Measurements from ENCODE around the gene SCNN1B. TPM values are rescaled to one million over a fixed set of nuclear protein-coding genes. Genes with fewer than 3 reads are reported as not detected.
"Not testable (repeated sequence)": the region's sequence is repeated elsewhere in the genome, so short reads cannot be mapped to it uniquely, and the experiment has no call there.

SCNN1B gene
- total RNA-seq, 1 donor, result not detected

DNA sequence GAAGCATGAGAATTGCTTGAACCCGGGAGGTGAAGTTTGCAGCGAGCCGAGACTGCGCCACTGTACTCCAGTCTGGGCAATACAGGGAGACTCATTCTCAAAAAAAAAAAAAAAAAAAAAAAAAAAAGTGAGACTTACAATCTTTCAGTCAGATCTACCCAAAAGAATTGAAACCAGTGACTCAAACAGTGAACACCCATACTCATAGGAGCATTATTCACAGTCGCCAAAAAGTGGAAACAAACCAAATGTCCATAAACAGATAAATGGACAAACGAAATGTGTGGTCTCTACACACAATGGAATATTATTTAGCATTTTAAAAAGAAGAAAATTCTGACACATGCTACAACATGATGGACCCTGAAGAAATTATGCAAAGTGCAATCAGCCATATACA lies 9.1 kb upstream of the SCNN1B start:
- DNase-seq (ENCODE audit: insufficient read length, low spot score, missing footprints), result no peak
- H3K27ac ChIP-seq (ENCODE audit: low read depth, low read length), result no peak overlapping the region
- H3K4me3 ChIP-seq (ENCODE audit: insufficient read depth, low read length), result no peak overlapping the region
- H2AFZ ChIP-seq (ENCODE audit: low read length), result no peak overlapping the region
- H4K20me1 ChIP-seq (ENCODE audit: insufficient read depth, low read length), result no peaks in the 10 kb centered on the region
- no peaks in the 10 kb centered on the region for H3K4me1 ChIP-seq (ENCODE audit: insufficient read depth, low read length)
- no peaks in the 10 kb centered on the region for H3K79me2 ChIP-seq (ENCODE audit: insufficient read depth, low read length)
- no peak for TF ChIP-seq CTCF (IDR thresholded peaks at IDR 0.05; ENCODE audit: extremely low read depth, low read depth, low read length)
- no peak overlapping the region for H3K4me2 ChIP-seq (ENCODE audit: insufficient read depth, low read length)
- H3K9me3 ChIP-seq (ENCODE audit: low read depth, low read length), result no peaks in the 10 kb centered on the region
- H3K36me3 ChIP-seq (ENCODE audit: insufficient read depth, low read length), result no peaks in the 10 kb centered on the region
- H3K27me3 ChIP-seq (ENCODE audit: insufficient read depth, low read length), result peaks cover 3% of the 10 kb centered on the region

GRCh38 chr16:23294260-23294659 lies 7.8 kb upstream of the SCNN1B start:
- peaks cover 3% of the 10 kb centered on the region for H3K27me3 ChIP-seq (ENCODE audit: insufficient read depth, low read length)
- no peak overlapping the region for H2AFZ ChIP-seq (ENCODE audit: low read length)
- no peak overlapping the region for H3K4me2 ChIP-seq (ENCODE audit: insufficient read depth, low read length)
- no peak overlapping the region for H3K4me3 ChIP-seq (ENCODE audit: insufficient read depth, low read length)
- no peaks in the 10 kb centered on the region for H3K79me2 ChIP-seq (ENCODE audit: insufficient read depth, low read length)
- no peaks in the 10 kb centered on the region for H3K4me1 ChIP-seq (ENCODE audit: insufficient read depth, low read length)
- DNase-seq (ENCODE audit: insufficient read length, low spot score, missing footprints), result no peak
- H3K9me3 ChIP-seq (ENCODE audit: low read depth, low read length), result no peaks in the 10 kb centered on the region
- H3K27ac ChIP-seq (ENCODE audit: low read depth, low read length), result no peak overlapping the region
- no peaks in the 10 kb centered on the region for H4K20me1 ChIP-seq (ENCODE audit: insufficient read depth, low read length)
- TF ChIP-seq CTCF (IDR thresholded peaks at IDR 0.05; ENCODE audit: extremely low read depth, low read depth, low read length), result no peak
- H3K36me3 ChIP-seq (ENCODE audit: insufficient read depth, low read length), result no peaks in the 10 kb centered on the region

- H3K27me3 ChIP-seq (ENCODE audit: insufficient read depth, low read length), result peaks cover 14% of the 10 kb centered on the region
- H4K20me1 ChIP-seq (ENCODE audit: insufficient read depth, low read length), result no peaks in the 10 kb centered on the region
- peak; percentile 18 for TF ChIP-seq CTCF (IDR thresholded peaks at IDR 0.05; ENCODE audit: extremely low read depth, low read depth, low read length)
- no peaks in the 10 kb centered on the region for H3K36me3 ChIP-seq (ENCODE audit: insufficient read depth, low read length)
- DNase-seq (ENCODE audit: insufficient read length, low spot score, missing footprints), result no peak
- H3K4me3 ChIP-seq (ENCODE audit: insufficient read depth, low read length), result no peak overlapping the region
- H2AFZ ChIP-seq (ENCODE audit: low read length), result no peak overlapping the region
- H3K4me2 ChIP-seq (ENCODE audit: insufficient read depth, low read length), result no peak overlapping the region
- H3K9me3 ChIP-seq (ENCODE audit: low read depth, low read length), result no peaks in the 10 kb centered on the region
- H3K4me1 ChIP-seq (ENCODE audit: insufficient read depth, low read length), result no peaks in the 10 kb centered on the region
- no peaks in the 10 kb centered on the region for H3K79me2 ChIP-seq (ENCODE audit: insufficient read depth, low read length)
- no peak overlapping the region for H3K27ac ChIP-seq (ENCODE audit: low read depth, low read length)
These were observed 5.1 kb upstream of the SCNN1B start for GRCh38 chr16:23296994-23297393.

DNA sequence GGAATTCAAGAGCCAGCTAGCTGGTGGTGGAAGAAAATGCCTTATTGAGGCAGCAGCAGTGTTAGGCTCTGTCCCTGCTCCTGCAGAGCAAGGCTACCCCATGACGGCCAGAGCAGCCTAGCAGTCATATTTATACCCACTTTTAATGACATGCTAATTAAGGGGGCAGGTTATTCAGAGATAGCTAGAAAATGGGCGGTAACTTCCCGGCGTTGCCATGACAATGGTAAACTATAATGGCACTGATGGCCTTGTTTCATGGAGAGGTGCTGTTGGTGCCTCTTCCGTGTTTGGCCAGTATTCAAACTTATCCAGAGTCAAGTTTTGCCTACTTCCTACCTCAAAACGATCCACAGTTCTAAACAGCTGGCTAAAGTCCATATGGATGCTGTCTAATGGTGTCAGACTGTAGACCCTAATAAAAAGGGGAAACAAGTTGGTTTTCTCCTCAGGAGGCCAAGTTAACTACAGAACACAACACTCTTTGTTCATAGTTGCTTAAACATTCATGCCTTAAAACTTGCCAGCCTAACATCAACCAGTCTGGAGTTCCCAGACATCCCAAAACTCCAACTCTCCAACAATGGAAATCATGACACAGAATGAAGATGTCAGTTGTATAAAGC lies 3.7 kb upstream of the SCNN1B start:
- no peak overlapping the region for H3K27ac ChIP-seq (ENCODE audit: low read depth, low read length)
- H2AFZ ChIP-seq (ENCODE audit: low read length), result no peak overlapping the region
- TF ChIP-seq CTCF (IDR thresholded peaks at IDR 0.05; ENCODE audit: extremely low read depth, low read depth, low read length), result no peak
- no peak overlapping the region for H3K4me2 ChIP-seq (ENCODE audit: insufficient read depth, low read length)
- no peaks in the 10 kb centered on the region for H3K4me1 ChIP-seq (ENCODE audit: insufficient read depth, low read length)
- no peak overlapping the region for H3K4me3 ChIP-seq (ENCODE audit: insufficient read depth, low read length)
- H3K27me3 ChIP-seq (ENCODE audit: insufficient read depth, low read length), result peaks cover 28% of the 10 kb centered on the region
- peak; percentile 71 for DNase-seq (ENCODE audit: insufficient read length, low spot score, missing footprints)
- H3K79me2 ChIP-seq (ENCODE audit: insufficient read depth, low read length), result no peaks in the 10 kb centered on the region
- H3K9me3 ChIP-seq (ENCODE audit: low read depth, low read length), result no peaks in the 10 kb centered on the region
- no peaks in the 10 kb centered on the region for H3K36me3 ChIP-seq (ENCODE audit: insufficient read depth, low read length)
- no peaks in the 10 kb centered on the region for H4K20me1 ChIP-seq (ENCODE audit: insufficient read depth, low read length)

- H3K4me2 ChIP-seq (ENCODE audit: insufficient read depth, low read length); H3K27ac ChIP-seq (ENCODE audit: low read depth, low read length); H2AFZ ChIP-seq (ENCODE audit: low read length); H3K4me3 ChIP-seq (ENCODE audit: insufficient read depth, low read length); DNase-seq (ENCODE audit: insufficient read length, low spot score, missing footprints); H3K4me1 ChIP-seq (ENCODE audit: insufficient read depth, low read length); H4K20me1 ChIP-seq (ENCODE audit: insufficient read depth, low read length); H3K79me2 ChIP-seq (ENCODE audit: insufficient read depth, low read length); H3K36me3 ChIP-seq (ENCODE audit: insufficient read depth, low read length); H3K9me3 ChIP-seq (ENCODE audit: low read depth, low read length): not testable (repeated sequence)
- peaks cover 35% of the 10 kb centered on the region for H3K27me3 ChIP-seq (ENCODE audit: insufficient read depth, low read length)
These were observed 2.3 kb upstream of the SCNN1B start for GRCh38 chr16:23299815-23300214.

Measured in osteoblast (primary cell).